ENCODE data around the gene NUFIP2. TPM values are rescaled to one million over a fixed set of nuclear protein-coding genes. Genes with fewer than 3 reads are reported as not detected.
"Not testable (repeated sequence)": the region's sequence is repeated elsewhere in the genome, so short reads cannot be mapped to it uniquely, and the experiment has no call there.

Gene NUFIP2
- total RNA-seq, 2 experiments from 2014 or later = 49.5 to 56.4 TPM

- Mint-ChIP-seq H3K9me3 (no peaks in the 10 kb centered on the region), H3K27ac (no peak overlapping the region), H3K27me3 (no peaks in the 10 kb centered on the region), H3K4me3 (no peak overlapping the region), H3K4me1 (ENCODE audit: low read depth) (peaks cover 7% of the 10 kb centered on the region), H3K36me3 (ENCODE audit: low read depth) (no peaks in the 10 kb centered on the region)
- intact Hi-C loops (cut with micrococcal nuclease) = no loop called here
- DNase-seq = no peak
- no peak for ATAC-seq
- no peak for TF ChIP-seq CTCF (IDR thresholded peaks at IDR 0.05)
- ChIA-PET CTCF (interaction anchor here (1.1 to 2.9 kb wide), 3 partner anchors 14 to 19 kb away, joined by 3 to 15 read pairs (median 4); no protein-coding TSS in a partner anchor), POLR2A (no interaction called here)
Observed at GRCh38 chr17:29237476-29238132, 56.3 kb downstream of the NUFIP2 start.

GRCh38 chr17:29235904-29236303 lies 58.0 kb downstream of the NUFIP2 start:
- no peak for TF ChIP-seq CTCF (IDR thresholded peaks at IDR 0.05)
- Mint-ChIP-seq H3K4me1 (ENCODE audit: low read depth) (peaks cover 5% of the 10 kb centered on the region), H3K27ac (no peak overlapping the region), H3K27me3 (no peaks in the 10 kb centered on the region), H3K4me3 (no peak overlapping the region), H3K9me3 (no peaks in the 10 kb centered on the region), H3K36me3 (ENCODE audit: low read depth) (no peaks in the 10 kb centered on the region)
- ATAC-seq (no peak), DNase-seq (no peak)
- intact Hi-C loops (cut with micrococcal nuclease) = no loop called here
- CTCF ChIA-PET = interaction anchor here (0.9 to 1.4 kb wide), 2 partner anchors 16 kb away, joined by 3 to 4 read pairs; no protein-coding TSS in a partner anchor
- POLR2A ChIA-PET = no interaction called here

- DNase-seq; ATAC-seq; H3K4me3 Mint-ChIP-seq; POLR2A ChIA-PET; H3K36me3 Mint-ChIP-seq (ENCODE audit: low read depth); H3K9me3 Mint-ChIP-seq; H3K27ac Mint-ChIP-seq; H3K27me3 Mint-ChIP-seq; intact Hi-C loops (cut with micrococcal nuclease); H3K4me1 Mint-ChIP-seq (ENCODE audit: low read depth): not testable (repeated sequence)
- CTCF ChIA-PET = interaction anchor here (0.9 kb wide), 1 partner anchor 15 kb away, joined by 3 read pairs; no protein-coding TSS in a partner anchor
Observed at GRCh38 chr17:29234972-29235371, 59.0 kb downstream of the NUFIP2 start.

GRCh38 chr17:29233301-29233700 lies 60.6 kb downstream of the NUFIP2 start:
- H3K36me3 Mint-ChIP-seq (ENCODE audit: low read depth) = no peaks in the 10 kb centered on the region
- TF ChIP-seq CTCF (IDR thresholded peaks at IDR 0.05) = no peak
- ChIA-PET POLR2A (interaction anchor here (0.8 kb wide), 1 partner anchor 15 kb away, joined by 3 read pairs; no protein-coding TSS in a partner anchor), CTCF (interaction anchor here (1.5 to 1.8 kb wide), 3 partner anchors 10 to 53 kb away, joined by 3 to 12 read pairs (median 4); partner anchors contain the start of gene MYO18A)
- H3K27me3 Mint-ChIP-seq = no peaks in the 10 kb centered on the region
- no peaks in the 10 kb centered on the region for H3K4me1 Mint-ChIP-seq (ENCODE audit: low read depth)
- H3K4me3 Mint-ChIP-seq = no peak overlapping the region
- ATAC-seq (no peak), DNase-seq (no peak)
- no peaks in the 10 kb centered on the region for H3K9me3 Mint-ChIP-seq
- intact Hi-C loops (cut with micrococcal nuclease) = no loop called here
- H3K27ac Mint-ChIP-seq = no peak overlapping the region

- ChIA-PET POLR2A (interaction anchor here (0.7 kb wide), 1 partner anchor 299 kb away, joined by 3 read pairs; no protein-coding TSS in a partner anchor), CTCF (interaction anchor here (1.4 to 2.1 kb wide), 3 partner anchors 45 to 101 kb away, joined by 5 to 9 read pairs (median 8); partner anchors contain the start of gene MYO18A)
- DNase-seq (no peak), ATAC-seq (no peak)
- H3K27ac Mint-ChIP-seq = no peak overlapping the region
- no peak overlapping the region for H3K4me3 Mint-ChIP-seq
- H3K27me3 Mint-ChIP-seq = no peaks in the 10 kb centered on the region
- peaks cover 4% of the 10 kb centered on the region for H3K4me1 Mint-ChIP-seq (ENCODE audit: low read depth)
- intact Hi-C loops (cut with micrococcal nuclease) = no loop called here
- TF ChIP-seq CTCF (IDR thresholded peaks at IDR 0.05) = no peak
- H3K9me3 Mint-ChIP-seq = no peaks in the 10 kb centered on the region
- no peaks in the 10 kb centered on the region for H3K36me3 Mint-ChIP-seq (ENCODE audit: low read depth)
Observed at GRCh38 chr17:29225396-29225795, 68.6 kb downstream of the NUFIP2 start.

- H3K4me3 Mint-ChIP-seq; H3K4me1 Mint-ChIP-seq (ENCODE audit: low read depth); DNase-seq; intact Hi-C loops (cut with micrococcal nuclease); H3K27ac Mint-ChIP-seq; H3K27me3 Mint-ChIP-seq; H3K9me3 Mint-ChIP-seq; ATAC-seq; H3K36me3 Mint-ChIP-seq (ENCODE audit: low read depth): not testable (repeated sequence)
- POLR2A ChIA-PET = interaction anchor here (1.0 kb wide), 1 partner anchor 169 kb away, joined by 3 read pairs; the partner anchor contains the start of gene TAOK1
- CTCF ChIA-PET = interaction anchor here (4.2 to 8.6 kb wide), 3 partner anchors 13 to 105 kb away, joined by 27 to 279 read pairs (median 57); no protein-coding TSS in a partner anchor
Observed at GRCh38 chr17:29221338-29221737, 72.6 kb downstream of the NUFIP2 start.
